GM18858 (cell line): Measurements from ENCODE around the gene LGALS8.
"Not testable (repeated sequence)": the region's sequence is repeated elsewhere in the genome, so short reads cannot be mapped to it uniquely, and the experiment has no call there.

ENCODE experiments used
- ATAC-seq: cut with Tn5 transposase; IDR thresholded peaks from one replicate; pipeline ENCODE4 v1.9.1; 2021; ENCODE audit not compliant: unreplicated experiment

Gene LGALS8

DNA sequence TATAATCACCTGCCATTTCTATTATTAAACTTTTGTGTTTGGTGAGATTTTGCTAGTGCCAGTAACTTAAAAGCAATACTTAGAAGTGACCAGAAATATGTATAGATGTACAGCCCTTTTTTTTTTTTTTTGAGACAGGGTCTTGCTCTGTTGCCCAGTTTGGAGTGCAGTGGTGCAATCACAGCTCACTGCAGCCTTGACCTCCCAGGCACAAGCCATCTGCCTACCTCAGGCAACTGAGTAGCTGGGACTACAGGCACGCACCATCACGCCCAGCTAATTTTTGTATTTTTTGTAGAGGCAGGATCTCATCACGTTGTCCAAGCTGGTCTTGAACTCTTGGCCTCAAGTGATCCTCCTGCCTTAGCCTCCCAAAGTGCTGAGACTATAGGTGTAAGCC is 56.6 kb downstream of the LGALS8 start:
- ATAC-seq: not testable (repeated sequence)

DNA sequence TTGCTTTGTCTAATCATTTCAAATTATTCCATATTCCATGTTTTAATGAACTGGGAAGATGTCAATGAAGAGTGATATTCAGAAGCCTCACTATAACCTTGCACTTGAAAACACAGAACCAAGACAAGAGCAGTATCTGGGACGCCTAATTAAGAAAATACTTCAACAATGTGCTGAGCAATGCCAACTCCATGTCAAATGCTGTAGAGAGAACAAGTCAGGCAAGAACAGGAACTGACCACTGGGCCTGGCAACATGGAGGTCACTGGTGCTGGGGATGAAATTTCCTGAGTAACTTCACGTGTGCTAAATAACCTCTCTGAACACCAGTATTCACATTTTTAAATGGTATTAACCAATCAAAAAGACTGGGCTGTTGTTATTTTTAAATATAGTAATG is 57.7 kb downstream of the LGALS8 start:
- no peak for ATAC-seq

DNA sequence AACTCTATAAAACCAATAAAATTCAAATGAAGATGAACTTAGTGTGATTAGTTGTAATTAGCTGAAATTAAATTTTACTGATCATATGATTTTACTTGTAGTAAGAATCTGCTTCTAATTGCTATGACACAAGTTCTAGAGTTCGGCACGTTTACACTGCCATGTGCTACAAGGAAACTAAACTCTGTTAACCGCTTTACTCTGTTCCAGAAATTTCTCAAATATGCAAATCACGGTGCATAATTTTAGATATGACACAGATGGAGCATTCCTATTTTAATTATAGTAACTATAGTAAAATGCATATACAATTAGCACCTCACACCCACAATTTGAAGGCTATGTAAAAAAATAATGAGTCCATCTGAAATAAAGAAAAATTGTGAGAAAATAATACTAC is 65.7 kb downstream of the LGALS8 start:
- ATAC-seq: no peak

DNA sequence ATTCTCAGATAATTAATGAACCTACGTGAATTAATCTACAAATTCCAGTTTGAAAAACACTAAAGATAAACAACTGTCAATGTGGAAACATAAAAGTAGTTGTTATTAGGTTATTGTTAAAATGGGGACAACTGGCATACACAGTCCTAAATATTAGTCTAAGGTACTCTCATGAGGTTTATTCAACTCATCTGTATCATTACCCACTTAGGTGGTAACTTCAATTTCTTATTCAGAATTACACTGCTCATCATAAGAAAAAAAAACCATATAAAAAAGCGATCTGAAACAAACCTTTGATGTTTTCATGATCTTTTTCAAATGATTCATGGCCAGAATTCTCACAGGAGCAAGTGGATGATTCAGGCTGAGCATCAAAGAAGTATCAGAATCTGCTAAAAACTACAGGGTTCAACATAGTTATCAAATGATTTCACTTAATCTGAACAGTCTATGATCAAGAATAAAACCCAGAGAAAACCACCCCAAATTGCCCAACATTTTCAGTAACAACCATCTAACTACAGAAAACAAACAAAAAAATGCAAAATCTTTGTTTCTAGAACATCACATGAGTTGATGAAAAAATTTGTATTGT is 66.9 kb downstream of the LGALS8 start:
- no peak for ATAC-seq

DNA sequence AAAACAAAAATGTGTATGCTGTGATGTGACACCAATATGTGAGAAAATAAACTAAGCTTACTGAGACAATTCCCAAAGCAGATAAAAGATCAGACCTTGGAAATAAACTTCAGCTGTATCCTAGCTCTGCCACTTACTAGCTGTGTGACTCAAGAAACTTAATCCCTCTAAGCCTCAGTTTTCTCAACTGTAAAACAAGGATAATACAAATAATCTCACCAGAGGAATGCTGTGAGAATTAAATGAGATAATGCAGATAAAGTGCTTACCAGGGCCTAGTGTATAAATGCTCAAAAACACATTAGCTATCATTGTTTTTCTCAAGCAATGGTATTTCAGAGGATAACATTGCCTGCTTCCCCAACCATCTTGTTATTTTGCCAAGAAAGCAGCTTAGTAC is 78.4 kb downstream of the LGALS8 start:
- no peak for ATAC-seq
